ENCODE measurements around the gene PNPLA8.
A peak's percentile ranks its signal among the peaks of the same experiment; 100 is the strongest.

Gene PNPLA8

GRCh38 chr7:108455998-108456677 is 69.8 kb downstream of the PNPLA8 start, which contains the start of gene NRCAM (continued):
- TF ChIP-seq, protein P1, sequence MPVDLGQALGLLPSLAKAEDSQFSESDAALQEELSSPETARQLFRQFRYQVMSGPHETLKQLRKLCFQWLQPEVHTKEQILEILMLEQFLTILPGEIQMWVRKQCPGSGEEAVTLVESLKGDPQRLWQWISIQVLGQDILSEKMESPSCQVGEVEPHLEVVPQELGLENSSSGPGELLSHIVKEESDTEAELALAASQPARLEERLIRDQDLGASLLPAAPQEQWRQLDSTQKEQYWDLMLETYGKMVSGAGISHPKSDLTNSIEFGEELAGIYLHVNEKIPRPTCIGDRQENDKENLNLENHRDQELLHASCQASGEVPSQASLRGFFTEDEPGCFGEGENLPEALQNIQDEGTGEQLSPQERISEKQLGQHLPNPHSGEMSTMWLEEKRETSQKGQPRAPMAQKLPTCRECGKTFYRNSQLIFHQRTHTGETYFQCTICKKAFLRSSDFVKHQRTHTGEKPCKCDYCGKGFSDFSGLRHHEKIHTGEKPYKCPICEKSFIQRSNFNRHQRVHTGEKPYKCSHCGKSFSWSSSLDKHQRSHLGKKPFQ (tag by site-specific recombination; IDR thresholded peaks at IDR 0.05) = no peak
- TF ChIP-seq TSHZ1 (tag by site-specific recombination; IDR thresholded peaks at IDR 0.05; ENCODE audit: borderline replicate concordance) (no peak), SCRT1 (tag by site-specific recombination; IDR thresholded peaks at IDR 0.05; ENCODE audit: borderline replicate concordance) (no peak), ZNF138 (tag by site-specific recombination; IDR thresholded peaks at IDR 0.05; ENCODE audit: borderline replicate concordance) (no peak), ZNF398 (tag by site-specific recombination; IDR thresholded peaks at IDR 0.05) (peak; percentile 95), OSR2 (tag by site-specific recombination; IDR thresholded peaks at IDR 0.05) (0 out of 2 replicates have a peak, but pooled peaks have one; percentile 12), ZBTB11 (tag by site-specific recombination; conservative IDR thresholded peaks at IDR 0.05; ENCODE audit: low read depth) (no peak), ZNF394 (tag by site-specific recombination; IDR thresholded peaks at IDR 0.05; ENCODE audit: borderline replicate concordance) (peak; percentile 29; the same call in 1 of the 2 replicates), SP3 (tag by site-specific recombination; IDR thresholded peaks at IDR 0.05) (peak; percentile 66; the same call in 1 of the 2 replicates), CTCF (tag by site-specific recombination; IDR thresholded peaks at IDR 0.05) (peak; percentile 73), REPIN1 (tag by site-specific recombination; IDR thresholded peaks at IDR 0.05; ENCODE audit: low read depth) (peak; percentile 44; the same call in 1 of the 2 replicates), KLF10 (tag by site-specific recombination; IDR thresholded peaks at IDR 0.05) (no peak; the same call in 1 of the 2 replicates), GFI1B (tag by site-specific recombination; IDR thresholded peaks at IDR 0.05) (no peak), ZBTB10 (tag by site-specific recombination; IDR thresholded peaks at IDR 0.05) (peak; percentile 93), SP2 (tag by site-specific recombination; IDR thresholded peaks at IDR 0.05) (peak; percentile 89)
- TF ChIP-seq, protein P2, sequence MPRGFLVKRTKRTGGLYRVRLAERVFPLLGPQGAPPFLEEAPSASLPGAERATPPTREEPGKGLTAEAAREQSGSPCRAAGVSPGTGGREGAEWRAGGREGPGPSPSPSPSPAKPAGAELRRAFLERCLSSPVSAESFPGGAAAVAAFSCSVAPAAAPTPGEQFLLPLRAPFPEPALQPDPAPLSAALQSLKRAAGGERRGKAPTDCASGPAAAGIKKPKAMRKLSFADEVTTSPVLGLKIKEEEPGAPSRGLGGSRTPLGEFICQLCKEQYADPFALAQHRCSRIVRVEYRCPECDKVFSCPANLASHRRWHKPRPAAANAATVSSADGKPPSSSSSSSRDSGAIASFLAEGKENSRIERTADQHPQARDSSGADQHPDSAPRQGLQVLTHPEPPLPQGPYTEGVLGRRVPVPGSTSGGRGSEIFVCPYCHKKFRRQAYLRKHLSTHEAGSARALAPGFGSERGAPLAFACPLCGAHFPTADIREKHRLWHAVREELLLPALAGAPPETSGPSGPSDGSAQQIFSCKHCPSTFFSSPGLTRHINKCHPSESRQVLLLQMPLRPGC (tag by site-specific recombination; IDR thresholded peaks at IDR 0.05) = 0 out of 2 replicates have a peak, but pooled peaks have one; percentile 41
- TF ChIP-seq, protein P3, sequence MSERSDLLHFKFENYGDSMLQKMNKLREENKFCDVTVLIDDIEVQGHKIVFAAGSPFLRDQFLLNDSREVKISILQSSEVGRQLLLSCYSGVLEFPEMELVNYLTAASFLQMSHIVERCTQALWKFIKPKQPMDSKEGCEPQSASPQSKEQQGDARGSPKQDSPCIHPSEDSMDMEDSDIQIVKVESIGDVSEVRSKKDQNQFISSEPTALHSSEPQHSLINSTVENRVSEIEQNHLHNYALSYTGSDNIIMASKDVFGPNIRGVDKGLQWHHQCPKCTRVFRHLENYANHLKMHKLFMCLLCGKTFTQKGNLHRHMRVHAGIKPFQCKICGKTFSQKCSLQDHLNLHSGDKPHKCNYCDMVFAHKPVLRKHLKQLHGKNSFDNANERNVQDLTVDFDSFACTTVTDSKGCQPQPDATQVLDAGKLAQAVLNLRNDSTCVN (tag by site-specific recombination; optimal IDR thresholded peaks at IDR 0.05) = peak; percentile 93

Measured in HEK293 (cell line).